ENCODE measurements around the gene LAX1. TPM values are rescaled to one million over a fixed set of nuclear protein-coding genes. Genes with fewer than 3 reads are reported as not detected.
A peak's percentile ranks its signal among the peaks of the same experiment; 100 is the strongest.

Gene LAX1, protein sequence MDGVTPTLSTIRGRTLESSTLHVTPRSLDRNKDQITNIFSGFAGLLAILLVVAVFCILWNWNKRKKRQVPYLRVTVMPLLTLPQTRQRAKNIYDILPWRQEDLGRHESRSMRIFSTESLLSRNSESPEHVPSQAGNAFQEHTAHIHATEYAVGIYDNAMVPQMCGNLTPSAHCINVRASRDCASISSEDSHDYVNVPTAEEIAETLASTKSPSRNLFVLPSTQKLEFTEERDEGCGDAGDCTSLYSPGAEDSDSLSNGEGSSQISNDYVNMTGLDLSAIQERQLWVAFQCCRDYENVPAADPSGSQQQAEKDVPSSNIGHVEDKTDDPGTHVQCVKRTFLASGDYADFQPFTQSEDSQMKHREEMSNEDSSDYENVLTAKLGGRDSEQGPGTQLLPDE
- 0.14 and 0.21 TPM in 2 replicates for polyA plus RNA-seq (2013)

DNA sequence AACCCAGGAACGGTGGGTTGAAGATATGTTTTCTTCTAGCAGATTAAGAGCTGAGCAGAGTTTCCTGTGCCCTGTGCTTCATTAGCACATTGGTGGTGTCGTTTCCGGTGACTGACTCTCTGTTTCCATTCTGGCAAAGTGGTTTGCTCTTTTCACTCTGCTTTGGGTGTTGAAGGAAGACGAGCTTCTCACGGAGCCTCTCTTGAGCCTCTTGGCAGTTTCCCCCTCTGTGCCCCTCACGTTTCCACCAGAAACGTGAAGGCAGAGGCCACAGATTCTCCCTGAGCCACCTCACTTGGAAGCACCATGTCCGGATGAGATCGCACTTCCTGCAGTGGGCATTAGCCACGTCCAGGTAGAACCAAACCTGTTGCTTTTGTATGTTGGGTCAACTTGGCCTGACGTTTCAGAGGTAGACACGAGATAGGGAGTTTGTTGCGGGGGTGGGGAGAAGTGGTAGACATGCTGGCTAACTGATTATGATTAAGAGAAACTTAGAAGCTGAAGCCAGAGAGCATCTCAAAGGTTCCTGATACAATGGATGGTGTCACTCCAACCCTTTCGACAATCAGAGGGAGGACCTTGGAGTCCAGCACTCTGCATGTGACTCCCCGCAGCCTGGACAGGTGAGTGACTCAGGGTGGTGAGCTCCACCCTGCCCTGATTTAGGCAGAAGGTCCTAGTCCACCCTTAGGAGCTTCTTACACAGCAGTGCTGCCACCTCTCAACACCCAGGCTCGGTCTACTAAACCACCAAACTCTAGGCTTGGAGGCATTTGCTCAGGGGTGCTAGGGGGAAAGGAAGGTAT lies at the start of gene LAX1:
Gene LAX1 (plus strand): TSS at position 155 of the 809 bp plus-strand sequence. CDS start 383 bp downstream, at position 538.
- peak within 1 kb of the TSS; percentile 48 for H4K8ac ChIP-seq (ENCODE audit: low read depth, low read length)
- WGBS (ENCODE audit: extremely low coverage, insufficient coverage, insufficient read length) = no CpG with 5 or more reads among the region's 16 CpGs
- H3K79me2 ChIP-seq (ENCODE audit: control insufficient read depth, insufficient read depth, low read length, poor library complexity) = no peaks in the 10 kb centered on the region
- no peak within 1 kb of the TSS for H3K14ac ChIP-seq (ENCODE audit: low read length)
- H3K4me1 ChIP-seq (ENCODE audit: control insufficient read depth in 1 of 2, insufficient read depth in 2 of 2, low read length in 2 of 2) = no peaks in the 10 kb centered on the region
- no peaks in the 10 kb centered on the region for H3K9me3 ChIP-seq (ENCODE audit: insufficient read depth, low read depth, low read length)
- H3K36me3 ChIP-seq (ENCODE audit: control insufficient read depth in 1 of 2, insufficient read depth in 2 of 2, low read length in 2 of 2) = no peaks in the 10 kb centered on the region
- peak within 1 kb of the TSS; percentile 58 for H4K91ac ChIP-seq (ENCODE audit: low read depth, low read length)
- H3K4me2 ChIP-seq (ENCODE audit: low read length) = no peak within 1 kb of the TSS
- H3K18ac ChIP-seq (ENCODE audit: low read length) = no peak within 1 kb of the TSS
- H3K27me3 ChIP-seq (ENCODE audit: insufficient read depth, low read length) = no peaks in the 10 kb centered on the region
- no peak within 1 kb of the TSS for H2BK120ac ChIP-seq (ENCODE audit: insufficient read depth, low read length, poor library complexity)
- no peak within 1 kb of the TSS for H3K23ac ChIP-seq (ENCODE audit: low read length)
- no peak within 1 kb of the TSS for H2AK5ac ChIP-seq (ENCODE audit: low read length)
- H3K27ac ChIP-seq (ENCODE audit: low read depth, low read length) = no peak within 1 kb of the TSS
- H2AFZ ChIP-seq (ENCODE audit: insufficient read depth, low read length, poor library complexity) = no peak within 1 kb of the TSS
- H3K4ac ChIP-seq (ENCODE audit: low read depth, low read length) = no peak within 1 kb of the TSS
- H2BK5ac ChIP-seq (ENCODE audit: low read depth, low read length, poor library complexity) = no peak within 1 kb of the TSS
- no peak within 1 kb of the TSS for H4K12ac ChIP-seq (ENCODE audit: low read depth, low read length)
- no peak within 1 kb of the TSS for H3K9ac ChIP-seq (ENCODE audit: low read length)
- peak within 1 kb of the TSS; percentile 28 for H2BK12ac ChIP-seq (ENCODE audit: low read length)
- no peak within 1 kb of the TSS for H3K4me3 ChIP-seq (ENCODE audit: low read depth, low read length)
- peak in 1 of 2 donors; percentile 57 for DNase-seq
- H3K79me1 ChIP-seq (ENCODE audit: low read length) = peaks cover 4% of the 10 kb centered on the region

DNA sequence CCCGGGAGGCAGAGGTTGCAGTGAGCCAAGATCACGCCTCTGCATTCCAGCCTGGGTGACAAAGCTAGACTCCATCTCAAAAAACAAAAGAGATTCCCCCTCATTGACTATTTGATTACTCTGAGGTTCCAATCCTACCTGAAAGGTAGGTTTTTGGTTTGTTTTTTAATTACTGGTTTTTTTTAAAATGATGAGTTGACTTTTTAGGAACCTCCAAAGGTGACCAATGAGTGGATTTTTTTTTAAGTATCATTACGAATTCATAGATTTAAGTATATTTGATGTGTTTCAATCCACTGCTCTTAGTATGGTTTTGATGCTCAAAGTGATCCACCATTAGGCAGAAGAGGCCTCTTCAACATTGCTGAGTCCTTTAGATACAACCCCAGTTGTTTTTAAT lies 47.9 kb upstream of the LAX1 start:
- Histone ChIP-seq H2BK12ac (ENCODE audit: low read length) (no peak overlapping the region), H2AFZ (ENCODE audit: insufficient read depth, low read length, poor library complexity) (no peak overlapping the region), H2BK5ac (ENCODE audit: low read depth, low read length, poor library complexity) (no peak overlapping the region), H3K18ac (ENCODE audit: low read length) (no peak overlapping the region), H3K36me3 (ENCODE audit: control insufficient read depth in 1 of 2, insufficient read depth in 2 of 2, low read length in 2 of 2) (peaks cover 50 to 73% of the 10 kb centered on the region in 2 experiments), H2AK5ac (ENCODE audit: low read length) (no peak overlapping the region), H3K4me1 (ENCODE audit: control insufficient read depth in 1 of 2, insufficient read depth in 2 of 2, low read length in 2 of 2) (no peaks in the 10 kb centered on the region), H3K4ac (ENCODE audit: low read depth, low read length) (no peak overlapping the region), H4K8ac (ENCODE audit: low read depth, low read length) (no peak overlapping the region), H3K4me2 (ENCODE audit: low read length) (no peak overlapping the region), H4K91ac (ENCODE audit: low read depth, low read length) (no peak overlapping the region), H3K9ac (ENCODE audit: low read length) (no peak overlapping the region), H3K14ac (ENCODE audit: low read length) (no peak overlapping the region), H3K23ac (ENCODE audit: low read length) (no peak overlapping the region), H4K12ac (ENCODE audit: low read depth, low read length) (no peak overlapping the region), H2BK120ac (ENCODE audit: insufficient read depth, low read length, poor library complexity) (no peak overlapping the region), H3K79me2 (ENCODE audit: control insufficient read depth, insufficient read depth, low read length, poor library complexity) (no peaks in the 10 kb centered on the region), H3K4me3 (ENCODE audit: low read depth, low read length) (no peak overlapping the region), H3K27me3 (ENCODE audit: insufficient read depth, low read length) (no peaks in the 10 kb centered on the region), H3K27ac (ENCODE audit: low read depth, low read length) (no peak overlapping the region), H3K79me1 (ENCODE audit: low read length) (no peaks in the 10 kb centered on the region), H3K9me3 (ENCODE audit: insufficient read depth, low read depth, low read length) (no peaks in the 10 kb centered on the region)
- no peak for DNase-seq
- no CpG with 5 or more reads among the region's 3 CpGs for WGBS (ENCODE audit: extremely low coverage, insufficient coverage, insufficient read length)

DNA sequence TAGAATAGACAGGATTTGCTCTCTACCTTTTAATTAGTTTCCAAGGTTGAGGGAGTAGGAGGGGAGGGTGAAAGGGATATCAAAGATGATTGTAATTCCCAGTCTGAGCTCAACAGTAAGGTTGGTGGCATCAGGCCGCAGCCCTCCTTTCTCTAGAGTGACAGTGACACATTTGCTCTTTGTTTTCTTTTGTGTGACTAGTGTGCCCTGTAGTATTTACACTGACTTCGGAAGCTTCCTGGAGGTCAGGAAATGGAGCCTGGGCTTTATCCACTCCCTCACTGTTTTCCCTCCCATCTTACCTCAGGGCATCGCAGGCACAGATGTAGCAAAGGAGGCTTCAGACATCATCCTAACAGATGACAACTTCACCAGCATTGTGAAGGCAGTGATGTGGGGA lies 44.7 kb upstream of the LAX1 start:
- H2BK120ac ChIP-seq (ENCODE audit: insufficient read depth, low read length, poor library complexity) = no peak overlapping the region
- H3K14ac ChIP-seq (ENCODE audit: low read length) = no peak overlapping the region
- no peak overlapping the region for H4K91ac ChIP-seq (ENCODE audit: low read depth, low read length)
- H3K36me3 ChIP-seq (ENCODE audit: control insufficient read depth in 1 of 2, insufficient read depth in 2 of 2, low read length in 2 of 2) = peaks cover 45 to 72% of the 10 kb centered on the region in 2 experiments
- no peak overlapping the region for H3K23ac ChIP-seq (ENCODE audit: low read length)
- no peak overlapping the region for H4K12ac ChIP-seq (ENCODE audit: low read depth, low read length)
- H3K9me3 ChIP-seq (ENCODE audit: insufficient read depth, low read depth, low read length) = no peaks in the 10 kb centered on the region
- H3K18ac ChIP-seq (ENCODE audit: low read length) = no peak overlapping the region
- DNase-seq = no peak
- H3K27me3 ChIP-seq (ENCODE audit: insufficient read depth, low read length) = no peaks in the 10 kb centered on the region
- H3K4me2 ChIP-seq (ENCODE audit: low read length) = no peak overlapping the region
- H3K27ac ChIP-seq (ENCODE audit: low read depth, low read length) = no peak overlapping the region
- H3K79me2 ChIP-seq (ENCODE audit: control insufficient read depth, insufficient read depth, low read length, poor library complexity) = no peaks in the 10 kb centered on the region
- H2AFZ ChIP-seq (ENCODE audit: insufficient read depth, low read length, poor library complexity) = no peak overlapping the region
- H3K4me1 ChIP-seq (ENCODE audit: control insufficient read depth in 1 of 2, insufficient read depth in 2 of 2, low read length in 2 of 2) = no peaks in the 10 kb centered on the region
- no peak overlapping the region for H2BK5ac ChIP-seq (ENCODE audit: low read depth, low read length, poor library complexity)
- no peak overlapping the region for H2AK5ac ChIP-seq (ENCODE audit: low read length)
- H4K8ac ChIP-seq (ENCODE audit: low read depth, low read length) = no peak overlapping the region
- H2BK12ac ChIP-seq (ENCODE audit: low read length) = no peak overlapping the region
- H3K4me3 ChIP-seq (ENCODE audit: low read depth, low read length) = no peak overlapping the region
- no peaks in the 10 kb centered on the region for H3K79me1 ChIP-seq (ENCODE audit: low read length)
- no CpG with 5 or more reads among the region's 3 CpGs for WGBS (ENCODE audit: extremely low coverage, insufficient coverage, insufficient read length)
- H3K9ac ChIP-seq (ENCODE audit: low read length) = no peak overlapping the region
- no peak overlapping the region for H3K4ac ChIP-seq (ENCODE audit: low read depth, low read length)

DNA sequence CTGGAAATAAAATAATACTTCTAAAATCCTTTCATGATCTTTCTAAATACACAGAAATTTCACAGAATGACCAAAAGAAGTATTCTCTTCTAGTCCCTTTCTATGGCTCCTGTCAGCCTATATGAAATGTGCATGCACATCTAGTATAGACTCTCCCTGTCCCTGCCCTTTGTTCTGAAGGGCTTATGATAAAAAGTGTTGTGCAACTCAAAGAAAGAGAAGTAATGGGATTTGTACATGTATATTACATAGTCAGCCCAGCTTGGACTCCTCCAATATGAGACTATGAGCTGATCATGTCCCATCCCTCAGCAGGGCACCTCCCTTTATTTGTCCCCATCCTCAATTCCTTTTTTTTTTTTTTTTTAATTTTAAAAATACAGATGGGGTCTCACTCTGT lies 42.1 kb upstream of the LAX1 start:
- Histone ChIP-seq H3K4ac (ENCODE audit: low read depth, low read length) (no peak overlapping the region), H4K91ac (ENCODE audit: low read depth, low read length) (no peak overlapping the region), H3K79me2 (ENCODE audit: control insufficient read depth, insufficient read depth, low read length, poor library complexity) (no peaks in the 10 kb centered on the region), H2AFZ (ENCODE audit: insufficient read depth, low read length, poor library complexity) (no peak overlapping the region), H2BK5ac (ENCODE audit: low read depth, low read length, poor library complexity) (no peak overlapping the region), H3K4me1 (ENCODE audit: control insufficient read depth in 1 of 2, insufficient read depth in 2 of 2, low read length in 2 of 2) (no peaks in the 10 kb centered on the region), H3K14ac (ENCODE audit: low read length) (no peak overlapping the region), H3K4me2 (ENCODE audit: low read length) (no peak overlapping the region), H3K27ac (ENCODE audit: low read depth, low read length) (no peak overlapping the region), H3K9ac (ENCODE audit: low read length) (no peak overlapping the region), H4K12ac (ENCODE audit: low read depth, low read length) (no peak overlapping the region), H3K27me3 (ENCODE audit: insufficient read depth, low read length) (no peaks in the 10 kb centered on the region), H3K9me3 (ENCODE audit: insufficient read depth, low read depth, low read length) (no peaks in the 10 kb centered on the region), H3K36me3 (ENCODE audit: control insufficient read depth in 1 of 2, insufficient read depth in 2 of 2, low read length in 2 of 2) (peaks cover 56 to 85% of the 10 kb centered on the region in 2 experiments), H3K4me3 (ENCODE audit: low read depth, low read length) (no peak overlapping the region), H2AK5ac (ENCODE audit: low read length) (no peak overlapping the region), H2BK12ac (ENCODE audit: low read length) (no peak overlapping the region), H3K79me1 (ENCODE audit: low read length) (no peaks in the 10 kb centered on the region), H2BK120ac (ENCODE audit: insufficient read depth, low read length, poor library complexity) (no peak overlapping the region), H3K18ac (ENCODE audit: low read length) (no peak overlapping the region), H4K8ac (ENCODE audit: low read depth, low read length) (no peak overlapping the region), H3K23ac (ENCODE audit: low read length) (no peak overlapping the region)
- no peak for DNase-seq
